GM21723 (cell line): ENCODE measurements around the gene DENND4A.
"Not testable (repeated sequence)": the region's sequence is repeated elsewhere in the genome, so short reads cannot be mapped to it uniquely, and the experiment has no call there.

Experiments
- ATAC-seq: cut with Tn5 transposase; IDR thresholded peaks from one replicate; pipeline ENCODE4 v1.9.1; 2021; ENCODE audit warnings: mild to moderate bottlenecking, moderate library complexity; ENCODE audit not compliant: unreplicated experiment

The DENND4A gene

GRCh38 chr15:65819563-65819960 lies 27.5 kb upstream of the DENND4A start:
- ATAC-seq: no peak

GRCh38 chr15:65818927-65819562 lies 27.0 kb upstream of the DENND4A start:
- ATAC-seq: peak; percentile 72

GRCh38 chr15:65816441-65816840 lies 24.3 kb upstream of the DENND4A start:
- ATAC-seq: no peak

- not testable (repeated sequence) for ATAC-seq
Observed at GRCh38 chr15:65816008-65816407, 23.9 kb upstream of the DENND4A start.

- not testable (repeated sequence) for ATAC-seq
Observed at GRCh38 chr15:65814271-65814670, 22.2 kb upstream of the DENND4A start.

GRCh38 chr15:65812916-65813315 lies 20.8 kb upstream of the DENND4A start:
- ATAC-seq: no peak

- no peak for ATAC-seq
Observed at GRCh38 chr15:65812467-65812866, 20.4 kb upstream of the DENND4A start.

- no peak for ATAC-seq
Observed at GRCh38 chr15:65811835-65812234, 19.7 kb upstream of the DENND4A start.

- not testable (repeated sequence) for ATAC-seq
Observed at GRCh38 chr15:65811011-65811733, 19.1 kb upstream of the DENND4A start.

GRCh38 chr15:65806397-65806796 lies 14.3 kb upstream of the DENND4A start:
- ATAC-seq: no peak

- ATAC-seq: no peak
Observed at GRCh38 chr15:65805019-65805745, 13.1 kb upstream of the DENND4A start.

GRCh38 chr15:65804252-65804931 lies 12.3 kb upstream of the DENND4A start:
- ATAC-seq: no peak

GRCh38 chr15:65801229-65801805 lies 9.2 kb upstream of the DENND4A start:
- no peak for ATAC-seq

- no peak for ATAC-seq
Observed at GRCh38 chr15:65796610-65797078, 4.6 kb upstream of the DENND4A start.

GRCh38 chr15:65795663-65796216 lies 3.6 kb upstream of the DENND4A start:
- ATAC-seq: no peak

- ATAC-seq: no peak
Observed at GRCh38 chr15:65793818-65794104, 1.7 kb upstream of the DENND4A start.

GRCh38 chr15:65792988-65793817 lies 1.1 kb upstream of the DENND4A start:
- ATAC-seq: no peak

- ATAC-seq: no peak
Observed at GRCh38 chr15:65791335-65792137, 557 bp downstream of the DENND4A start.

- ATAC-seq: no peak
Observed at GRCh38 chr15:65790694-65791334, 1.3 kb downstream of the DENND4A start.
